ENCODE data around the gene PEPD. TPM values are rescaled to one million over a fixed set of nuclear protein-coding genes. Genes with fewer than 3 reads are reported as not detected.

PEPD gene
- total and polyA plus RNA-seq, 10 of the 15 experiments (the other 5 are each of a cell fraction or from before 2014, with no cell fraction given): 1.4 to 52.0 (median 20.2) TPM

DNA sequence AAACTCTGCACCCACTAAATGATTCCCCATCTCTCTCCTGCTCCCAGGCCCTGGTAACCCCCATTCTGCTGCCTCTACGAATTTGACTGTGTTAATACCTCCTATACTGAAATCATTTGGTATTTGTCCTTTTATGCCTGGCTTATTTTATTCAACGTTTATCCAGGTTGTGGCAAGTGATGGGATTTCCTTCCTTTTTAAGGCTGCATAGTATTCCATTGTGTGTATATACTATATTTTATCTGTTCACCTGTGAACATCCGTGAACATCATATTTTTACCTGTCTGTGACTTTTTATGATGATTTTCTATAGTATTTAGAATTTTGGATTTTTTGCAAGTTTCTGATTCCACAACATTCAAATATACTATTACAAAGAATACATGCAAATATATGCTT is 162.0 kb downstream of the PEPD start (continued):
- TF ChIP-seq, protein P1, sequence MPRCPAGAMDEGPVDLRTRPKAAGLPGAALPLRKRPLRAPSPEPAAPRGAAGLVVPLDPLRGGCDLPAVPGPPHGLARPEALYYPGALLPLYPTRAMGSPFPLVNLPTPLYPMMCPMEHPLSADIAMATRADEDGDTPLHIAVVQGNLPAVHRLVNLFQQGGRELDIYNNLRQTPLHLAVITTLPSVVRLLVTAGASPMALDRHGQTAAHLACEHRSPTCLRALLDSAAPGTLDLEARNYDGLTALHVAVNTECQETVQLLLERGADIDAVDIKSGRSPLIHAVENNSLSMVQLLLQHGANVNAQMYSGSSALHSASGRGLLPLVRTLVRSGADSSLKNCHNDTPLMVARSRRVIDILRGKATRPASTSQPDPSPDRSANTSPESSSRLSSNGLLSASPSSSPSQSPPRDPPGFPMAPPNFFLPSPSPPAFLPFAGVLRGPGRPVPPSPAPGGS (IDR thresholded peaks at IDR 0.05; ENCODE audit: borderline replicate concordance, insufficient read depth, low read depth, low read length, poor library complexity, severe bottlenecking): no peak
- no peak for TF ChIP-seq MEF2A (IDR thresholded peaks at IDR 0.05; ENCODE audit: insufficient read depth, low read depth, low read length)
- no peak for TF ChIP-seq STAT1 (conservative IDR thresholded peaks at IDR 0.05)

DNA sequence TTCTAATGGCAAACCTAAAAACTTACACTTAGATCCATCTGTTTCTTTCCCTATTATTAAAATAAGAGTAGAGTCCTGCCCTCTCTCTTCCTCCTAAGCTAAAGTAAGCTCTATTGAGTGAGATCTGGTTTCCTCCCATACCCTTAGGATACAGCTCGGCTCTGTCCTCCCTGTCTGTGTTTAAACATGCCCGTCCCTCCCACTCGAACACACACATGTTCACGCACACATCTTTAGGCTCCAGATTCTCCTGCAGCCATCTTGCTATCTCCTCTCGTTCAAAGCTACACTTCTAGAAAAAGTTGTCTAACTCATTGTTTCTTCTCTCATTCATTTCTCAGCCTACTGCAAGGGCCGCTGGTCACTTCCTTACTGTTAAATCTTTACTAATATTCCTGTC is 163.2 kb downstream of the PEPD start:
- TF ChIP-seq EZH2 (IDR thresholded peaks at IDR 0.05; ENCODE audit: borderline replicate concordance, control insufficient read depth, low read depth, low read length) (no peak), YBX1 (IDR thresholded peaks at IDR 0.05) (no peak), HDAC2 (IDR thresholded peaks at IDR 0.05) (no peak), SMARCA5 (IDR thresholded peaks at IDR 0.05) (no peak), MTA2 (IDR thresholded peaks at IDR 0.05; ENCODE audit: low read depth) (no peak), SPI1 (IDR thresholded peaks at IDR 0.05; ENCODE audit: borderline replicate concordance, insufficient read depth, low read depth, low read length) (no peak), SMC3 (IDR thresholded peaks at IDR 0.05; ENCODE audit: borderline replicate concordance, low read length) (no peak)
- TF ChIP-seq, protein P2, sequence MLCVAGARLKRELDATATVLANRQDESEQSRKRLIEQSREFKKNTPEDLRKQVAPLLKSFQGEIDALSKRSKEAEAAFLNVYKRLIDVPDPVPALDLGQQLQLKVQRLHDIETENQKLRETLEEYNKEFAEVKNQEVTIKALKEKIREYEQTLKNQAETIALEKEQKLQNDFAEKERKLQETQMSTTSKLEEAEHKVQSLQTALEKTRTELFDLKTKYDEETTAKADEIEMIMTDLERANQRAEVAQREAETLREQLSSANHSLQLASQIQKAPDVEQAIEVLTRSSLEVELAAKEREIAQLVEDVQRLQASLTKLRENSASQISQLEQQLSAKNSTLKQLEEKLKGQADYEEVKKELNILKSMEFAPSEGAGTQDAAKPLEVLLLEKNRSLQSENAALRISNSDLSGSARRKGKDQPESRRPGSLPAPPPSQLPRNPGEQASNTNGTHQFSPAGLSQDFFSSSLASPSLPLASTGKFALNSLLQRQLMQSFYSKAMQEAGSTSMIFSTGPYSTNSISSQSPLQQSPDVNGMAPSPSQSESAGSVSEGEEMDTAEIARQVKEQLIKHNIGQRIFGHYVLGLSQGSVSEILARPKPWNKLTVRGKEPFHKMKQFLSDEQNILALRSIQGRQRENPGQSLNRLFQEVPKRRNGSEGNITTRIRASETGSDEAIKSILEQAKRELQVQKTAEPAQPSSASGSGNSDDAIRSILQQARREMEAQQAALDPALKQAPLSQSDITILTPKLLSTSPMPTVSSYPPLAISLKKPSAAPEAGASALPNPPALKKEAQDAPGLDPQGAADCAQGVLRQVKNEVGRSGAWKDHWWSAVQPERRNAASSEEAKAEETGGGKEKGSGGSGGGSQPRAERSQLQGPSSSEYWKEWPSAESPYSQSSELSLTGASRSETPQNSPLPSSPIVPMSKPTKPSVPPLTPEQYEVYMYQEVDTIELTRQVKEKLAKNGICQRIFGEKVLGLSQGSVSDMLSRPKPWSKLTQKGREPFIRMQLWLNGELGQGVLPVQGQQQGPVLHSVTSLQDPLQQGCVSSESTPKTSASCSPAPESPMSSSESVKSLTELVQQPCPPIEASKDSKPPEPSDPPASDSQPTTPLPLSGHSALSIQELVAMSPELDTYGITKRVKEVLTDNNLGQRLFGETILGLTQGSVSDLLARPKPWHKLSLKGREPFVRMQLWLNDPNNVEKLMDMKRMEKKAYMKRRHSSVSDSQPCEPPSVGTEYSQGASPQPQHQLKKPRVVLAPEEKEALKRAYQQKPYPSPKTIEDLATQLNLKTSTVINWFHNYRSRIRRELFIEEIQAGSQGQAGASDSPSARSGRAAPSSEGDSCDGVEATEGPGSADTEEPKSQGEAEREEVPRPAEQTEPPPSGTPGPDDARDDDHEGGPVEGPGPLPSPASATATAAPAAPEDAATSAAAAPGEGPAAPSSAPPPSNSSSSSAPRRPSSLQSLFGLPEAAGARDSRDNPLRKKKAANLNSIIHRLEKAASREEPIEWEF (IDR thresholded peaks at IDR 0.05; ENCODE audit: insufficient replicate concordance, low read depth, low read length): no peak
- TF ChIP-seq, protein P3, sequence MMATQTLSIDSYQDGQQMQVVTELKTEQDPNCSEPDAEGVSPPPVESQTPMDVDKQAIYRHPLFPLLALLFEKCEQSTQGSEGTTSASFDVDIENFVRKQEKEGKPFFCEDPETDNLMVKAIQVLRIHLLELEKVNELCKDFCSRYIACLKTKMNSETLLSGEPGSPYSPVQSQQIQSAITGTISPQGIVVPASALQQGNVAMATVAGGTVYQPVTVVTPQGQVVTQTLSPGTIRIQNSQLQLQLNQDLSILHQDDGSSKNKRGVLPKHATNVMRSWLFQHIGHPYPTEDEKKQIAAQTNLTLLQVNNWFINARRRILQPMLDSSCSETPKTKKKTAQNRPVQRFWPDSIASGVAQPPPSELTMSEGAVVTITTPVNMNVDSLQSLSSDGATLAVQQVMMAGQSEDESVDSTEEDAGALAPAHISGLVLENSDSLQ (IDR thresholded peaks at IDR 0.05): no peak
- CTCF ChIA-PET: interaction anchor here (0.8 to 1.5 kb wide), 2 partner anchors 18 to 58 kb away, joined by 3 read pairs; no protein-coding TSS in a partner anchor

More for the DNA sequence above, 163.2 kb downstream of the PEPD start:
- no peak overlapping the region for H3K9ac ChIP-seq (ENCODE audit: control insufficient read depth, insufficient read depth, low read length)
- H3K27me3 ChIP-seq (replicated peaks in 1 of 2; ENCODE audit: control insufficient read depth in 2 of 2, insufficient read depth in 2 of 2, low read length in 1 of 2): no peaks in the 10 kb centered on the region; a peak in 1 of 4 replicates
- SMC1A ChIA-PET (ENCODE audit: uncharacterized antibody, unreplicated experiment): no interaction called here
- WGBS (ENCODE audit: insufficient coverage, insufficient replicate concordance, low lambda C conversion rate, missing lambda C conversion rate): 24% methylated on average over 6 of the region's 6 CpGs
- no peaks in the 10 kb centered on the region for H3K79me2 ChIP-seq (ENCODE audit: control insufficient read depth, insufficient read depth, low read length)
- no peaks in the 10 kb centered on the region for H3K9me3 ChIP-seq (replicated peaks; ENCODE audit: control insufficient read depth, insufficient read depth, low read length)
- POLR2A ChIA-PET: interaction anchor here (0.7 kb wide), 1 partner anchor 15 kb away, joined by 3 read pairs; the partner anchor contains the start of gene CEBPG
- H4K20me1 ChIP-seq (ENCODE audit: control insufficient read depth, insufficient read depth): no peaks in the 10 kb centered on the region
- BruUV-seq (replicated peaks): no TSS peak
- intact Hi-C loops (cut with micrococcal nuclease; ENCODE audit: unreplicated experiment): no loop called here
- H3K4me3 ChIP-seq: no peak overlapping the region
- FAIRE-seq (no peak), DNase-seq (ENCODE audit: low read depth, low spot score) (no peak), ATAC-seq (no peak)
- H3K4me2 ChIP-seq (ENCODE audit: control insufficient read depth, insufficient read depth): no peak overlapping the region
- RAD21 ChIA-PET (ENCODE audit: unreplicated experiment): no interaction called here
- in situ Hi-C loops (cut with MboI): no loop called here
- no peak overlapping the region for H3K27ac ChIP-seq (ENCODE audit: control insufficient read depth, insufficient read depth)
- no peak overlapping the region for H2AFZ ChIP-seq (ENCODE audit: control insufficient read depth, low read depth, low read length)
- no peaks in the 10 kb centered on the region for H3K36me3 ChIP-seq (ENCODE audit: control insufficient read depth in 2 of 2, insufficient read depth in 2 of 2, low read length in 1 of 2)
- no peaks in the 10 kb centered on the region for H3K4me1 ChIP-seq (ENCODE audit: control insufficient read depth, insufficient read depth, low read length)
